Measurements from ENCODE around the gene PDILT.

The PDILT gene

GRCh38 chr16:20359997-20360396, 44.5 kb downstream of the PDILT start:
- Histone ChIP-seq H3K4me1 (ENCODE audit: control insufficient read depth, insufficient read depth, low read length) (no peaks in the 10 kb centered on the region), H3K4me3 (ENCODE audit: low read depth, low read length) (no peak overlapping the region), H3K27ac (ENCODE audit: extremely low read depth, low read depth, low read length) (no peak overlapping the region), H3K36me3 (ENCODE audit: control insufficient read depth in 2 of 2, insufficient read depth in 1 of 2, low read length in 2 of 2) (no peaks in the 10 kb centered on the region), H3K9me3 (ENCODE audit: control insufficient read depth, insufficient read depth, low read depth, low read length) (no peaks in the 10 kb centered on the region)
- CTCF ChIA-PET, result interaction anchor here (0.6 to 2.3 kb wide), 8 partner anchors 9 to 778 kb away, joined by 3 to 21 read pairs (median 4); no protein-coding TSS in a partner anchor
- POLR2A ChIA-PET, result no interaction called here
- no peak for TF ChIP-seq ZBTB6 (tag by site-specific recombination; IDR thresholded peaks at IDR 0.05)
- no peak for TF ChIP-seq ZNF423 (tag by site-specific recombination; IDR thresholded peaks at IDR 0.05)
- TF ChIP-seq ZNF580 (tag by site-specific recombination; IDR thresholded peaks at IDR 0.05), result no peak
- TF ChIP-seq ZNF830 (tag by site-specific recombination; IDR thresholded peaks at IDR 0.05; ENCODE audit: low read depth), result no peak
- TF ChIP-seq ZNF112 (tag by site-specific recombination; IDR thresholded peaks at IDR 0.05), result no peak
- no peak for TF ChIP-seq ZNF747 (tag by site-specific recombination; IDR thresholded peaks at IDR 0.05)
- TF ChIP-seq ZNF48 (tag by site-specific recombination; IDR thresholded peaks at IDR 0.05), result no peak
- no peak for TF ChIP-seq ZNF629 (tag by site-specific recombination; IDR thresholded peaks at IDR 0.05)
- no peak for TF ChIP-seq ZNF394 (tag by site-specific recombination; IDR thresholded peaks at IDR 0.05; ENCODE audit: borderline replicate concordance)
- no peak for TF ChIP-seq ZBTB44 (tag by site-specific recombination; IDR thresholded peaks at IDR 0.05)
- no peak for TF ChIP-seq KLF9 (tag by site-specific recombination; IDR thresholded peaks at IDR 0.05; ENCODE audit: low read depth)
- TF ChIP-seq ZNF26 (tag by site-specific recombination; IDR thresholded peaks at IDR 0.05), result no peak
- no peak for TF ChIP-seq ZNF280C (tag by site-specific recombination; IDR thresholded peaks at IDR 0.05)
- TF ChIP-seq ZNF311 (tag by site-specific recombination; IDR thresholded peaks at IDR 0.05; ENCODE audit: borderline replicate concordance), result no peak
- TF ChIP-seq KLF17 (tag by site-specific recombination; IDR thresholded peaks at IDR 0.05), result no peak
- no peak for TF ChIP-seq FEZF1 (tag by site-specific recombination; IDR thresholded peaks at IDR 0.05)
- no peak for TF ChIP-seq ZNF366 (tag by site-specific recombination; conservative IDR thresholded peaks at IDR 0.05)

Data from HEK293 (cell line).